ENCODE results near the gene CELSR2.
"Not testable (repeated sequence)": the region's sequence is repeated elsewhere in the genome, so short reads cannot be mapped to it uniquely, and the experiment has no call there.

Gene CELSR2

GRCh38 chr1:109304226-109304920 is 55.0 kb downstream of the CELSR2 start:
- peaks cover 19 to 27% of the 10 kb centered on the region in 2 experiments for H3K4me1 ChIP-seq (ENCODE audit: control insufficient read depth in 1 of 2, insufficient read depth in 1 of 2, low read depth in 1 of 2, low read length in 1 of 2)
- no peak overlapping the region for H3K27ac ChIP-seq
- TF ChIP-seq CTCF (IDR thresholded peaks at IDR 0.05): no peak
- peaks cover 13% of the 10 kb centered on the region for H3K36me3 ChIP-seq
- no peak overlapping the region for H3K4me3 ChIP-seq (ENCODE audit: low read depth in 1 of 2, low read length in 1 of 2)
- H3K27me3 ChIP-seq: no peaks in the 10 kb centered on the region
- no peaks in the 10 kb centered on the region for H3K9me3 ChIP-seq

- not testable (repeated sequence) for H3K9me3 ChIP-seq; H3K27ac ChIP-seq; H3K27me3 ChIP-seq; H3K4me3 ChIP-seq (ENCODE audit: low read depth in 1 of 2, low read length in 1 of 2)
- Histone ChIP-seq H3K4me1 (ENCODE audit: control insufficient read depth in 1 of 2, insufficient read depth in 1 of 2, low read depth in 1 of 2, low read length in 1 of 2) (peaks cover 7 to 11% of the 10 kb centered on the region in 2 experiments), H3K36me3 (peaks cover 29% of the 10 kb centered on the region)
Measured at GRCh38 chr1:109305991-109306390, 56.7 kb downstream of the CELSR2 start.

GRCh38 chr1:109306832-109307273 is 57.5 kb downstream of the CELSR2 start, which contains the start of gene MYBPHL:
Gene MYBPHL, minus strand, starts transcription at chr1:109307011. Its CDS starts 20 bp downstream, at chr1:109306991.
- Histone ChIP-seq H3K4me1 (ENCODE audit: control insufficient read depth in 1 of 2, insufficient read depth in 1 of 2, low read depth in 1 of 2, low read length in 1 of 2) (peaks cover 7 to 9% of the 10 kb centered on the region in 2 experiments), H3K27ac (no peak within 1 kb of the TSS), H3K4me3 (ENCODE audit: low read depth in 1 of 2, low read length in 1 of 2) (no peak within 1 kb of the TSS), H3K9me3 (no peaks in the 10 kb centered on the region), H3K27me3 (no peaks in the 10 kb centered on the region), H3K36me3 (peaks cover 37% of the 10 kb centered on the region)
- no peak for TF ChIP-seq CTCF (IDR thresholded peaks at IDR 0.05)

- H3K27me3 ChIP-seq: no peaks in the 10 kb centered on the region
- no peak for TF ChIP-seq CTCF (IDR thresholded peaks at IDR 0.05)
- H3K9me3 ChIP-seq: no peaks in the 10 kb centered on the region
- no peak overlapping the region for H3K4me3 ChIP-seq (ENCODE audit: low read depth in 1 of 2, low read length in 1 of 2)
- H3K36me3 ChIP-seq: peaks cover 42% of the 10 kb centered on the region
- peaks cover 7 to 9% of the 10 kb centered on the region in 2 experiments for H3K4me1 ChIP-seq (ENCODE audit: control insufficient read depth in 1 of 2, insufficient read depth in 1 of 2, low read depth in 1 of 2, low read length in 1 of 2)
- no peak overlapping the region for H3K27ac ChIP-seq
Measured at GRCh38 chr1:109307274-109308021, 58.1 kb downstream of the CELSR2 start.

- no peak overlapping the region for H3K27ac ChIP-seq
- peaks cover 61% of the 10 kb centered on the region for H3K36me3 ChIP-seq
- peaks cover 7 to 9% of the 10 kb centered on the region in 2 experiments for H3K4me1 ChIP-seq (ENCODE audit: control insufficient read depth in 1 of 2, insufficient read depth in 1 of 2, low read depth in 1 of 2, low read length in 1 of 2)
- TF ChIP-seq CTCF (IDR thresholded peaks at IDR 0.05): no peak
- no peaks in the 10 kb centered on the region for H3K9me3 ChIP-seq
- no peak overlapping the region for H3K4me3 ChIP-seq (ENCODE audit: low read depth in 1 of 2, low read length in 1 of 2)
- H3K27me3 ChIP-seq: no peaks in the 10 kb centered on the region
Measured at GRCh38 chr1:109309347-109309746, 60.0 kb downstream of the CELSR2 start.

GRCh38 chr1:109312246-109312645 is 62.9 kb downstream of the CELSR2 start:
- Histone ChIP-seq H3K4me1 (ENCODE audit: control insufficient read depth in 1 of 2, insufficient read depth in 1 of 2, low read depth in 1 of 2, low read length in 1 of 2) (peaks cover 3% of the 10 kb centered on the region in 2 experiments), H3K27me3 (no peaks in the 10 kb centered on the region), H3K9me3 (no peaks in the 10 kb centered on the region), H3K27ac (no peak overlapping the region), H3K36me3 (peaks cover 90% of the 10 kb centered on the region), H3K4me3 (ENCODE audit: low read depth in 1 of 2, low read length in 1 of 2) (no peak overlapping the region)
- no peak for TF ChIP-seq CTCF (IDR thresholded peaks at IDR 0.05)
